GM19240 (cell line): ENCODE measurements around the gene RPTOR.

Source experiments
- DNase-seq: peaks from one replicate; pipeline ENCODE4 v3.0.0; 2011; ENCODE audit warnings: low spot score; ENCODE audit not compliant: insufficient read length

The RPTOR gene

DNA sequence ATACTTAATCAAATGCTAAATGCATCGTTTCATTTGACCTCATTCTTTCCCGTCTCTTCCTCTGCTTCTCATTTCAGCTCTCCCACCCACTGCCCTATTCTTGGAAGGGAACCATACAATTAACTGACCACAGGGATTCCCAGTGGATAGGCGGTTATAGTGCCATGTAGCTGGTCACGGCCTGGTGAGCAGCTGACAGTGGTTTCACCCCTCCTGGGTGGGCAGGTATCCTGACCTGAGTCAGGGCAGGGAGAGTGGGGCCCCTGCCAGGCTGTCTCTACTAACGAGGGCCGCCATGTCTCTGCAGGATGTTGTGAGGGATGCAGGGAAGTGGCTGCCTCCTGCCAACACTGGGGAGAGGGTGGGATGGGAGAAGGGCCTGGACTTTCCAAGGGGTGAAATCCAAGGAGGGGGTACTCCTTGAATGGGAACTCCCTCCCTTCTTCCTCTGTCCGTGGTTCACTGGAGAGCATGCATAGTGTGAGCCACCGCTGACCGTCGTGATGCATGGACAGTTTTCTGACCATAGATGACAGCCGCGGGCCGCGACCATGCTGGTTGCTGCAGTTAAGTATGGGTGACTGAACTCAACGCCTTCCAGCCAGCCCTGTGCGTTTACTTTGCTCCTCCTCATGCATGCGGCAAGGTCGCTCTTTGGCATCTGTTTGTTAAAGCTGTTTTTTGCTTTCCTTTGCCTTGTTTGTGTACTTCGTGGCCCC, 95.9 kb downstream of the RPTOR start:
- DNase-seq = no peak

DNA sequence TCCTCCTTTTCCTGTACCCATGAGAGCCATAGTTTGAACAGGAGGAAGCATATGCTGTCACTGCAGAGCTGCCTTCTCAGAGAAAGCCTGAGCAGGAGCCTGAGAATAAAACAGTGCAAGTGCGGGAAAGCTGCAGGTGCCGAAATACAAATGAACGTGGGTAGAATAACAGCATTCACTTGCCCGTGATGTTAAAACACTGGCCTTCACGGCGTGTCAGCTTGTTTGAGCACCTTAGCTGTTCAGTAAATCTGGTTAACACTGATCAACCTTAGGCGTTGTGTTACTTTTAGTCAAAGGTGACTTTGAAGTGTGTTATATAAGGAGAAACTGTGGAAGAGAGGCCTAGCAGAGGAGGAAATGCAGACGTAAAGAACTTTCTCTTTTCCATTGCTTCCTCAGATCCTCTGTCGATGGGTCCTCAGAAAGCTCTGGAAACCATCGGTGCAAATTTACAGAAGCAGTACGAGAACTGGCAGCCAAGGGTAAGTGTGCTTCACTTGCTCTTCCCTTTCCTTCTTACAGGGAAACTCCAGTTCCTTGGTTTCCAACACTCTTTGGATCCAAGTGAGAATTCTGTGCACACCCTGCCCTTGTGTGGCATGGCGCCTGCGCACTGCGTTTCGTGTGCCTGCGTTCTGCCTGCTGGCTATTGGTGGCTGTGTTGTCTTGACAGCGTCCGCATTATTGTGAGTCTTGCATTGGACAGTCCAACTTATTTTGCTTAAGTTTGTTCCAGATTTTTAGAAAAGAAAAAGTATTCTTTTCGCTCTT, 98.9 kb downstream of the RPTOR start:
- no peak for DNase-seq

DNA sequence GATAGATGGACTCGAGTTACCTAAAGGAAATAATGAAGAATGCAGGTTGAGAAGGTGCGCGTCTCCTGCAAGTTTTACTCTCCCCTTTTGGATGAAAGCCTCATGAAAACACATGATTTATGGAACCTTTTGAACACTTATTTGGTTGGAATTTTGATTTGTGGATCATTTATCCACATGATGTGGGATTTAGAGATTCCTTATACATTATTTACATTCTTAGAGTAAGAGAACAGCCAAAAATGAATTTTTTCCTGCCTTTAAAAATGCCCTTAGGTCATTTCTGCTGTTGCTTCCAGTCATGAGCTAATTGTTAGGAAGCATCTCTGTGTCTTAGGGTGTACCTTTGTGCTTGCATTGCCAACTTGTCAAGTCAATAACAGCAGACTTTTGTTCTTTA, 99.9 kb downstream of the RPTOR start:
- DNase-seq = no peak

DNA sequence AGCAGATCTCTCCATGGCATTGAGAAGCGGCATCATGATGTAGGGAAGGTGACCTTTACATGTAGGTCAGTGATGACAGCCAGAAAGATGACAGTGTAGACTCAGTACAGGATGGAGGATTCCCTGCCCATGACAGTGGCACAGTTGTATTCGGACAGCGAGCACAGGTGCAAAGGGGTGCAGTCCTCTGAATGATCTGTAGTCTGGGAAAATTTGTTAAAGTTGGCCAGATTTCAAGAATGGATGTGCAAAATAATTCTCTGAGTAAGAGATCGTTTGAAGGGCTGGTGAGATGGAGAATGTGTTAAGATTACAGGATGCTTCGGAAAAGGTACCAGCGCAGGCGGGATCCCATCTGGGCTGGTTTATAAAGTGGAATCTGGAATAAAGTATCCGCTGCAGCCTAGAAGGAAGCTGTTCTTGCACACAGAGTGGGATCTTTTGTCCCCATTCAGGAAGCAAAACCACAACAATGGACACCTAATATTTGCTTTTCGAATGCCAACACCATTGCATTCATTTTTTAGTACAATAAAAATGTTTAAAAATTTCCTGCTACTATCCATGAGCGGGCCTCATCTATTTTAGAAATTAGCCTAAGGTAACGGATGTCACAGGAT, 101.2 kb downstream of the RPTOR start:
- DNase-seq = no peak

DNA sequence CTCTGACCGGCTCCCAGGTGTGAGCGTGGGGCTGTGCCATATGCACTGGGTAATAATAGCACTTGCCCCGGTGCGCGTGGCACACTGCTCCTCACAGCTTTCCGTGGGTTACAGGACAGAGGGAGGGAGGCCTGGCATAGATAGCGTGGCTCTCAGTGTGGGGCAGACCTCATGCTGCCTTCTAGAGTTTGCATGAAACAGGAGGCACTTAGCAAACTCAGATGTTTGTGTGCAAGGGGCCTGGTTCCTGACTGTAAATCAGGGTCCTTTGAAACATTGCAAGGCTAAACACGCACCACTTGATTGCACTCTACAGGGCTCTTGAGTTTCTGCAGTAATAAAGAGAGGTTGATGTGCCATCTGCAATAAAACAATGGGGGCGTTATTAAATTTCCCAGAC, 101.7 kb downstream of the RPTOR start:
- DNase-seq = no peak

DNA sequence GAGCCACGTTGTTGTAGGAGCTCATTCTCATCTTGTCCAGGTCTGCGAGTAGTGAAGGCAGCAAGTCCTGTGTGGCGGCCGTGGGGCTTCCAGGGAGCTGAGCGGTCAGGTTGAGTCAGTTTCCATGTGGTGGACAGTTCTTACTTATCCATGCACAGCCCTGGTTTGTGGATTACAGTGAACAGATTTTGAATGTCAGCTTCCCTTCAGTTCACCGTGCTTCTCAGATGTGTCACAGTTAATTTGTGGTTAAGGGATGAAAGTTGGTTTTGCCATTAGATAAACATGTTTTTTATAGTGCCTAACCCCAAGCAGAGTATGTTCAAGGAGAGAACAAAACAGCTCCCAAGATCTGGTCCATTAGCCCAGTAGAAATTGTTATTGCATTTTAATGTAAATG, 103.1 kb downstream of the RPTOR start:
- DNase-seq = no peak

DNA sequence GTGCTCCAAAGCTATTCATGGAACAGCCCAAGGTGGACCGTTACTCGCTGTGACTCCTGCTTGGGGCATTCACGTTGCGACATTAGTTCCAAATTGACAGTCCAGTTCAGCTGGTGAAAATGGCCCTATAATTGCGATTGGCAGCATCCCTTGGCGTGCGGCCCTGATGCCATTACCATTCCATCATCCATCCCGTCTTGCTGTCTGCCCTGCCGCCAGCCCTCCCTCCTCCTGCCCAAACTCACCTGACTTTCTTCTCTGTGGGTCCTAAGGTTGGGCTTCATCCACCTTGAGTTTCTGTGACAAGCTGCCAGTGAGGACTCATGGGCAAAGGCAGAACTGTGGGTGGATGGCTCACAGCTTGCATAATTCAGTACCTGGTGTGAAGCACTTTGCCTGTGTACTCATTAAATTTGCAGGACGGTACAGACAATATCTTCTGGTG, 104.6 kb downstream of the RPTOR start:
- no peak for DNase-seq

DNA sequence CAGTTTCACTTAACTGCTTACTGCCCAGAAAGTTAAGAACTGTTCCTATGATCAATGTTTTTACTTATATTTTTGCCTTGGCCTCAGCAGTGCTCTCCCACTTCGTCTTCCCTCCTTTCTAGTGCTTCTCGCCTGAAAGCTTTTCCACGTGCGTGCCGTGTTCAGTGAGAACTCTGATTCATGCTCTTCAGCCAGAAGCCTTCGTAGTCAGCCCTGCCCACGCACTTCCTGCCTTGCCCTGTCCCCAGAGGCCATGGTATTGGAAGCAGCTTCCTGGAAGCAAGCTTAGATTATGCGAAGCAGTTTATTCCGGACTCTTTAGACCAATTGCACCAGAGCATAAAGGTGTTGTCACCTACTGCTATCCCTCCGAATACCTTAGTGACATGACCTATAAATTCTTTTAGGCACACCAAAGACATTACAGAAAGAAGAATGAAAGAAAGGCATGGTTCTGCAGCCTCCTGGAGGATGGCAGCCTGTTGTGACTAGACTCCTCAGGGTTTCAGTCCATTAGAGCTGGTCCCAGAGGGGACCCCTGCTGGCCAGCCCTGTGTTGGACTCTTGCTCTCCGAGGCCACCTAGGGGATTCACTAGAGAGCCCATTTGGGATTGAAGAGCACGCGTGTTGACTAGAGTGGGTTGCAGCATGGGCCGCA, 105.2 kb downstream of the RPTOR start:
- no peak for DNase-seq

DNA sequence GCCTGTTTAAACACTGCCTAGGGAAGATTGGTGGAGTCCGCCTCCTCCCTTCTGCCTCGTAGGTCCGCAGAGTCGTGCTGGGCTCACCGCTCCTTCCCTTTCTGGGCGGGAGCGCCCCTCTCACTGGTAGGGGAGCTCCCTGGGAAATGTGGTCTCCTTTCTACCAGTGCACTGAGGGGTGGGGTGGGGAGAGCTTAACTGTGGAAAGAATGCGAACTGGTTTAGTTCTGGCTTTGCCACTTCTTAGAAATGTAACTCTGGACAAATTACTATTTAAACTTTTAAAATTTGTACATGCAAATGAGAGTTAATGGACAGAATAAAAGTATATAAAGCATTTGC, 105.7 kb downstream of the RPTOR start:
- DNase-seq = no peak

DNA sequence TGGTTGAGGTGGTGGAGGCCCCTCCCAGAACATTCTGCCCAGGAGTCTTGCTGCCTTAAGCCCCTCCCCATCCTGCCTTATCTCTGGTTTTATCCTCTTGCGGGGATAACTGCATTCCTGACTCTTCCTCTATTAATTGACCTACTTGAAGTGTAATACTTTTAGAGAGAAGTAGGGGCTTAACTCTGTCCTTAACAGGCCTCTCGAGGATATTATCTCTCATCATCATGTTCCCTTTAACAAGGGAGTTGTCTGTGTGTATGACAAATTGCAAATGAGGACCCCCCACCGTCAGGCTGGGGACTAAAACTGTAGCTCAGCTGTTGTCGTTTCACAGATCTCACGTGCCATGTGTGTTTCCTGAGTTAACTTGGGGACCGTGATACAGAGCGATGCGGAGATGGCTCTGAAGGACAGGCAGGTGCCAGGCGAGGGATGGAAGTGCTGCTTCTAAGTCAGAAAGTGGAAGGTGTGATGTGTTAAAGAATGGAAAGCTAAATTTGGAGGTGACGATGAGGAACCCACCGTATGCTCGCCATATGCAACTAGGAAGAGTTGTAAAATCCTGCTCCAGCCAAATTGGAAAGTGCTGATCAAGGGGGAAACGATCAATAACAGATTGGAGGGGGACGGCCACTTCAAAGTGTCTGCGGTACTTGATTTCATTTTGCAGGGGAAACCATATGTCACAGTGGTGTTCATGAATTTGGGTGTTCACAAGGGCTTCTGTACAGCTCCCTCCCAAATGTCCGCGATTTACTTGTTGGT, 106.3 kb downstream of the RPTOR start:
- DNase-seq = no peak

DNA sequence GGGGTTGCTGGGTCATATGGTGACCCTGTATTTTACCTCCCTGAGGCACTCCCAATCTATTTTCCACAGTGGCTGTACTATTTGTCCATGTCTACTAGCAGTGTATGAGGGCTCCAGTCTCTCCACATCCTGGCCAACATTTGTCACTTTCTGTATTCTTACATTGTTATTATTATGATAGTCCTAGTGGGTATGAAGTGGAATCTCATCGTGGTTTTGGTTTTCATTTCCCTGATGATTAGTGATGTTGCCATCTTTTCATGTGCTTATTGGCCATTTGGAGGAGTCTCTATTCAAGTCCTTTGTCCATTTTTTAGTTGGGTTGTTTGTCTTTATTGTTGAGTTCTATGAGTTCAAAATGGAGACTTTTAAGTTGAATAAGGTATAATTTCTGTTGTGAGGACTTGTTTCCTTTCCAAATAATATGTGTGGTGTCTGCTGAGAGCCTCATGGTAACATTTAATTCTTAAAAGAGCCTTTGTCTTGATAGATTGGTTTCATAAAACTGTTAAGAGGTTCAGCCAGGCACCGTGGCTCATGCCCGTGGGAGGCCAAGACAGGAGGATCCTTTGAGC, 108.2 kb downstream of the RPTOR start:
- DNase-seq = no peak

DNA sequence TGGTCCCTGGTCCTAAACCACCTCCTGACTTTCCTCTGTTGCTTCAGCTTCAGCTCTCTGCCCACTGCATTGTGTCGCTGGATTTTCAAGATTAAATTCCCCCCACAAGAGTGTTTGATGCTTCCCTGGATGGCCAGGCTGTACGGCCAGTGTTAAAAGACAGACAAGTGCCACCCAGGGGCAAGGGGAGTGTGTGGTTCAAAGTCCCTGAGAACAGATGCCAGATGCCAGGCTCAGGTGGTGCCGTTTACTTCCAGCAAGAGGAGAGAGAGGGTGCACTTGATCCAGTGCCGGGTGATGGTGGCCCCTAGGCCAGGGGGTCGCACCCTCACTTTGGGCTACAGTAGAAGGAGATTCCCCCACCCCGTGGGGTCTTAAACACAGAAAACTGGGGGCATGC, 109.2 kb downstream of the RPTOR start:
- DNase-seq = no peak

DNA sequence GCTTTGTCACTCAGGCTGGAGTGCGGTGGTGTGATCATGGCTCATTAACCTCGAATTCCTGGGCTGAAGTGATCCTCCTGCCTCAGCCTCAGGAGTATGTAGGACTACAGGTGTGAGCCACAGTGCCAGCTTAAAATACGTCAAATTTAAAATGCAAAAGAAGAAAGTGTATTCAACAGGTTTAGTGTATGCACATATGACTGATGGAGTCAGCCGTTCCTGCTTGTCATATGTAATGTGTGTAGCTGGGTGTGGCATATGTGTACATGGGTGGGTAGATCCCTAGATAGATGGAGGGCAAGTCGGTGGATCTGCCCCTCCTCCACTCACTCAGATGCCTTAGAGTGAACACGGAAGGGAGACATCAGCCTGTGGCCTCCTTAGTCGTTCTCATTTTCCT, 111.0 kb downstream of the RPTOR start:
- no peak for DNase-seq

DNA sequence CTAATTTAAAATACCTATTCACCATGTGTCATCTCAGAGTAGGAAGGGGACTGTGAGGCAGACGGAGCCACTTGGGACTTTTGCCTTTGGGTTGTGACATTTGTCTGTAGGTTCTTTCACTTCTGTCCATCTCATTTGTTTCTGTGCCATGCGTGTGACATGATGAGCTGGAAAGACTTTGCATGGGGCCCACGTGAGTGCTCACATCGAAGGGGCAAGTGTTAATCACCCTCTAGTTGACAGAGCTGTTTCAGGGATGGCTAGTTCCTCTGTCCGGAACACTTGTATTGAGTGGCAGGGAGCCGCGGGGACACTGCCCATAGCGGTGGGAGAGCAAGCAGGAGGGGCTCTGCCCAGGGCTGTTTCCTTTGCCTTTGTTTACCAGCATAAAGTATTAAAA, 112.0 kb downstream of the RPTOR start:
- DNase-seq = peak; percentile 19

DNA sequence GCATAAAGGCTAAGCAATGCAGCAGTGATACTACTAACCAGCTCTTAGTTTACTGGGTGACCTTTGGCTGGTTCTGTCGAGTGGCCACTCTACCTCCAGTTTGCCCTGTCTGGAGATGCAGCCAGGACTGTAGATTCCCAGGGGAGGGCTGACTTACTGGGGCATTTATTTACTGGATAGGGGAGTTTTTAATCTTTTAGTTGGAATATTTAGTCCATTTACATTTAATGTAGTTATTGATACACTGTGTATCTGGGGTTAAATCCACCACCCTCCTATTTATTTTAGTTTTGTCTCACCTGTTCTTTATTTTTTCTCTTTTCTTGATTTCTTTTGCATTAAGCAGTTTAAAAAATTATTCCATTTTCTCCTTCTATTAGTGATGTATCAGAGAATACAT, 112.9 kb downstream of the RPTOR start:
- no peak for DNase-seq

DNA sequence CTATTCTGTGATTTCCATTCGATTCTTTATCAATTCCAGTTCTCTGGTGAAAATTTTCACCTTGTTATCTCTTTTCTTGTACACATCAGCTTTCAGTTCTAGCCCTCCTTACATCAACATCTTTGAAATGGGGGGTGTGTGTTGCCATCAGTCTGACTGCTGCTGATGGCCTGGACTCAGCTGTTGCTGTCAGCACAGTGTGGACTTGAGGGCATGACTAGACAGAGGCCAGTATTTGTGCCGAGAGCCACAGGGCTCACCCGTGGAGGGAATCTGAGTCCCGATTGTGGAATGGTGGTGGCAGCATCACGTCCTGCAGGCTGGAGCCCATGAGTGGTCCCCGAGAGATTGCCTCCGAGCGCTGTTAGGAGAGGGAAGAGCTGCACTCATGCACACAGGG, 114.2 kb downstream of the RPTOR start:
- DNase-seq = no peak

DNA sequence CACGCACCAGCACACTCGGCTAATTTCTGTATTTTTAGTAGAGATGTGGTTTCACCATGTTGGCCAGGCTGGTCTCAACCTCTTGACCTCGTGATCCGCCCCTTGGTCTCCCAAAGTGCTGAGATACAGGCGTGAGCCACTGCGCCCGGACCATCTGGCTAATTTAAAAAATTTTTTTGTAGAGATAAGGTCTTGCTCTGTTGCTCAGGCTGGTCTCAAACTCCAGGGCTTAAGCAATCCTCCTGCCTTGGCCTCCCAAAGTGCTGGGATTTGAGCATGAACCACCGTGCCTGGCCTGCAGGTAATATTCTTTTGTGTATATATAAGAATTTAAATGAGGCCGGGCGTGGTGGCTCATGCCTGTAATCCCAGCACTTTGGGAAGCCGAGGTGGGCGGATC, 115.0 kb downstream of the RPTOR start:
- DNase-seq = no peak

DNA sequence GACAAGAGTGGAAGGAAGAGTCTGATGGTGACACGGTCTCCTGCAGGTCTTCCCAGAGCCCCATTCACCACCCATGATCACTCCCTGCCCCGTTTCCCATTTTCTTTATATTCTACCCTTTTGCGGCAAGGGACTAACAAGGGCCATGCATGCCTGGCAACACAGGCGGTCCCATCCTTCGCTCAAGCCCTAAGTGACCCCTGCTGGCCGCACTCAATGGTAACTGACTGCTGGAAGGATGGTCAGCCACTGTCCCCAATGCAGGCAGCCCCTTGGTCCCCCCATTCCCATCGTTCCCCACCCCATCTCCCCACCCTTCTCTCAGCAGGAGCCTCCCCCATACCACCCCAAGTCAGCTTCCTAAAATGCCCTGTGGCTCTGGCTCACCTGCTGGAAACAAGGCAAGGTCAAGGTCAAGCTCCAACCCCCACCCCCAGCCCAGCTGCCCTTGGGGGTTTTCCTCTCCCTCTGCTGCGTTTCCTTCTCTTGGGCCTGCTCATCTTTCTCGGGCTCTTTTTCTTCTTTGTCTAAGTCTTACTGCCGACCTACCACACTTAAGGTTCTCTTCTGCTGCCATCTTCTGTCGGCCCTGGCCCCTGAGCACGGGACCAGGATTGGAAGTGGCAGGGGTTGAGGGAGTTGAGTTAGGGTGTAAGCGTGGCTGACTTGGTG, 116.0 kb downstream of the RPTOR start:
- no peak for DNase-seq

DNA sequence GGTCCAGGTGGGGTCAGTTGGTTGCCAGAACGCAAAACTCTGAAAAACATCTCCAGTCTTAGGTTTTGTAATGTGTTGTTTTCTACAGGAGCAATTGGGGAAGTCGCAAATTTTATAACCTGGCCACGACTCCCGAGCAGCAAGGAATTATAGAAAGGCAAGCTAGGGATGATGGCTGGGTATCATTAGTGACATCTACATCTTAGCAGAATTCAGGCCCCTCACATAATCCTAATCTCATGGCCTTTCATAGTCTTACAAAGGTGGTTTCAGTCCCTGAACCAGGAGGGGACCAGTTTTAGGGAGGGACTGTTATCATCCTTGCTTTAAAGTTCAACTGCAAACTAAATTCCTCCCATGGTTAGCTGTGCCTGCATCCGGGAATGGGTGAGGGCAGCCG, 117.9 kb downstream of the RPTOR start:
- no peak for DNase-seq

DNA sequence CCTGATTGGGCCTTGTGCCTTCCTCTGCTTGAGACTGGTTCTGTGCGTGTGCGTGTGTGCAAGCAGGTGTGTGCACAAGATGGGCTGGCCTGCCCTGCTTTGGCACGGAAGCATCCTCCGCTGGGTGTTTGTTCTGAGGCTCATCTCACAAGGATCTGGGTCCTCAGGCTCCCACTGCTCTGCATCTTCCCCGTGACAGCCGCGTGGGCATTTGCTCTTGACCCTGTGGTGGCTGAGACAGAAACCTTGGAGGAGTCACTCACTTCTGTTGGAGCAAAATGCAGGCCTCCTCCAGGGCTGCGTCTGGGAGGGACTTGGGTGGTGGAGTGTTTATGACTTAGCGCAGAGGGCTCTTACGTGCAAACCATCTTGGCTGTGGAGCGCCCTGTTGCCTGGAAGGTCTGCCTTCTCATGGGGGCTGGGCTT, 119.2 kb downstream of the RPTOR start:
- DNase-seq = no peak
